A673 (cell line): ENCODE data around the gene SRGAP1. TPM values are rescaled to one million over a fixed set of nuclear protein-coding genes. Genes with fewer than 3 reads are reported as not detected.
"Not testable (repeated sequence)": the region's sequence is repeated elsewhere in the genome, so short reads cannot be mapped to it uniquely, and the experiment has no call there.

Experiments used
- BruUV-seq: library from RNA; stranded (reverse); fragments of 400-500 nt; replicated peaks from 2 replicates; lab custom pipeline; 2021; lab: Mats Ljungman, UMichigan
- CTCF ChIA-PET: fragments of 300-600 bp; sonication (Branson Sonifier 250); formaldehyde crosslinking; loops from one replicate; lab custom pipeline; 2022; ENCODE audit warnings: antibody characterized with exemption; lab: Charles Lee
- POLR2A ChIA-PET: fragments of 300-600 bp; sonication (Branson Sonifier 250); formaldehyde crosslinking; loops from one replicate; lab custom pipeline; 2022; ENCODE audit warnings: antibody characterized with exemption; ENCODE audit not compliant: low non-redundant PET; lab: Charles Lee
- DNase-seq: peaks from one replicate; pipeline ENCODE4 v3.0.0-alpha.2; 2015; ENCODE audit warnings: low spot score
- H3K27ac ChIP-seq: fragments of 200-600 bp; sonication (generic); 2 replicates; pipeline ENCODE4 v1.5.1; 2016; ENCODE audit warnings: mixed run types, low read depth, mild to moderate bottlenecking, mixed read lengths, antibody characterized with exemption, low read length; ENCODE audit not compliant: poor library complexity, severe bottlenecking
- H3K27me3 ChIP-seq: fragments of 200-600 bp; sonication (generic); replicated peaks from 2 replicates; pipeline ENCODE4 v1.6.1; 2017; ENCODE audit warnings: mixed run types, low read depth, mild to moderate bottlenecking, mixed read lengths, antibody characterized with exemption, low read length; ENCODE audit not compliant: insufficient read depth, poor library complexity
- H3K36me3 ChIP-seq: fragments of 200-600 bp; sonication (generic); 2 replicates; pipeline ENCODE4 v1.6.1; 2016; ENCODE audit warnings: mixed run types, mild to moderate bottlenecking, mixed read lengths, antibody characterized with exemption, low read length; ENCODE audit not compliant: insufficient read depth, poor library complexity, severe bottlenecking
- H3K4me1 ChIP-seq: fragments of 200-600 bp; sonication (generic); 2 replicates; pipeline ENCODE4 v1.6.1; 2017; ENCODE audit warnings: mixed run types, mild to moderate bottlenecking, mixed read lengths, antibody characterized with exemption, low read length; ENCODE audit not compliant: insufficient read depth, poor library complexity, severe bottlenecking
- H3K4me3 ChIP-seq: fragments of 200-600 bp; sonication (generic); 2 replicates; pipeline ENCODE4 v1.5.1; 2016; ENCODE audit warnings: low read depth, mixed run types, mild to moderate bottlenecking, mixed read lengths, low read length; ENCODE audit not compliant: poor library complexity, severe bottlenecking
- H3K9me3 ChIP-seq: fragments of 200-600 bp; sonication (generic); 2 replicates; pipeline ENCODE4 v1.6.1; 2016; ENCODE audit warnings: mixed run types, low read depth, mild to moderate bottlenecking, mixed read lengths, antibody characterized with exemption, low read length; ENCODE audit not compliant: poor library complexity, severe bottlenecking
- EZH2 ChIP-seq: fragments of 200-600 bp; sonication (generic); IDR thresholded peaks from 2 replicates; pipeline ENCODE4 v1.6.1; 2017; ENCODE audit warnings: borderline replicate concordance, low read depth, mild to moderate bottlenecking, mixed read lengths, antibody characterized with exemption, low read length; ENCODE audit not compliant: poor library complexity, severe bottlenecking
- intact Hi-C: fragments of 100-400 bp; cut with micrococcal nuclease; formaldehyde crosslinking; loops from one replicate; pipeline ENCODE4 v1.10.0; 2022; ENCODE audit not compliant: unreplicated experiment
- total RNA-seq: library from RNA; stranded (reverse); gene quantifications from 2 replicates; pipeline ENCODE4 v1.2.3, GENCODE V29; 2021
- TF ChIP-seq, protein P1 (sequence below): fragments of 300-800, 200-600 bp; sonication (generic); conservative IDR thresholded peaks from 2 replicates; pipeline ENCODE4 v1.5.1; 2017; ENCODE audit warnings: low read depth, mild to moderate bottlenecking, antibody characterized with exemption, low read length, moderate library complexity, mixed read lengths

SRGAP1 gene
- total RNA-seq, 1 experiment from 2014 or later: 9.7 TPM

DNA sequence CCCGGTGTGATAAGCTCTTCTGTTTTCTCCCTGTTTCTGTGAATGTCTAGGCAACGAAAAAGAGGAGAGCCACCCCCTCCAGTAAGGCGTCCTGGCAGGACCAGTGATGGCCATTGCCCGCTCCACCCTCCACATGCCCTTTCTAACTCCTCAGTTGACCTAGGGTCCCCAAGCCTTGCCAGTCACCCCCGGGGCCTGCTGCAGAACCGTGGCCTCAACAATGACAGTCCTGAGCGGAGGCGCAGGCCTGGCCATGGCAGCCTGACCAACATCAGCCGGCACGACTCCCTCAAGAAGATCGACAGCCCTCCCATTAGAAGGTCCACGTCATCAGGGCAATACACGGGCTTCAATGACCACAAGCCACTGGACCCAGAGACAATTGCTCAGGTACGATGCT is 283.3 kb downstream of the SRGAP1 start:
- Histone ChIP-seq H3K36me3 (no peaks in the 10 kb centered on the region), H3K4me1 (no peaks in the 10 kb centered on the region), H3K27me3 (no peaks in the 10 kb centered on the region), H3K27ac (no peak overlapping the region), H3K4me3 (no peak overlapping the region), H3K9me3 (no peaks in the 10 kb centered on the region)
- BruUV-seq: no TSS peak
- DNase-seq: no peak
- ChIA-PET POLR2A (no interaction called here), CTCF (no interaction called here)
- TF ChIP-seq, protein P1, sequence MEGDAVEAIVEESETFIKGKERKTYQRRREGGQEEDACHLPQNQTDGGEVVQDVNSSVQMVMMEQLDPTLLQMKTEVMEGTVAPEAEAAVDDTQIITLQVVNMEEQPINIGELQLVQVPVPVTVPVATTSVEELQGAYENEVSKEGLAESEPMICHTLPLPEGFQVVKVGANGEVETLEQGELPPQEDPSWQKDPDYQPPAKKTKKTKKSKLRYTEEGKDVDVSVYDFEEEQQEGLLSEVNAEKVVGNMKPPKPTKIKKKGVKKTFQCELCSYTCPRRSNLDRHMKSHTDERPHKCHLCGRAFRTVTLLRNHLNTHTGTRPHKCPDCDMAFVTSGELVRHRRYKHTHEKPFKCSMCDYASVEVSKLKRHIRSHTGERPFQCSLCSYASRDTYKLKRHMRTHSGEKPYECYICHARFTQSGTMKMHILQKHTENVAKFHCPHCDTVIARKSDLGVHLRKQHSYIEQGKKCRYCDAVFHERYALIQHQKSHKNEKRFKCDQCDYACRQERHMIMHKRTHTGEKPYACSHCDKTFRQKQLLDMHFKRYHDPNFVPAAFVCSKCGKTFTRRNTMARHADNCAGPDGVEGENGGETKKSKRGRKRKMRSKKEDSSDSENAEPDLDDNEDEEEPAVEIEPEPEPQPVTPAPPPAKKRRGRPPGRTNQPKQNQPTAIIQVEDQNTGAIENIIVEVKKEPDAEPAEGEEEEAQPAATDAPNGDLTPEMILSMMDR: no peak
- no peak for TF ChIP-seq EZH2
- intact Hi-C loops: no loop called here

DNA sequence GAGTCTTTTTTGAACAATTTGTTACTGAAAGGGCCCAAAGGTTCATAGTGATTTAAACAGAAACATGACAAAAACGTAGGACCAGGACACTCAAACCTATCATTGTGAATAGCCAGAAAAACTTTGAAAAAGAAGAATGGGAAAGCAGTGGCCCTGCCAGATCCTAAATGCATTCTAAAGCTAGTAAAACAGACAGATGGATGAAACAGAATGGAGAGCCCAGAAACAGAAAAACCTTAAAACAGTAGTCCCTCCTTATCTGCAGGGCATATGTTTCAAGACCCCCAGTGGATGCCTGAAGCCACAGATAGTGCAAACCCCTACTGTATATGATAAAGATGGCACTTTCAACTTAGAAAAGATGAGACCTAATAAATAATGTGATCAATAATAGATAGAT is 283.9 kb downstream of the SRGAP1 start:
- H3K4me1 ChIP-seq: no peaks in the 10 kb centered on the region
- no TSS peak for BruUV-seq
- TF ChIP-seq EZH2: no peak
- TF ChIP-seq, protein P1: no peak
- no peaks in the 10 kb centered on the region for H3K27me3 ChIP-seq
- no peak overlapping the region for H3K4me3 ChIP-seq
- H3K36me3 ChIP-seq: no peaks in the 10 kb centered on the region
- no peak overlapping the region for H3K27ac ChIP-seq
- ChIA-PET POLR2A (no interaction called here), CTCF (no interaction called here)
- no peak for DNase-seq
- H3K9me3 ChIP-seq: no peaks in the 10 kb centered on the region
- intact Hi-C loops: no loop called here

- BruUV-seq, H3K4me3 ChIP-seq, H3K4me1 ChIP-seq, H3K36me3 ChIP-seq, H3K27ac ChIP-seq, CTCF ChIA-PET, H3K9me3 ChIP-seq, POLR2A ChIA-PET, DNase-seq, H3K27me3 ChIP-seq, intact Hi-C loops: not testable (repeated sequence)
Observed at GRCh38 chr12:64130476-64130875, 286.0 kb downstream of the SRGAP1 start.

- DNase-seq, CTCF ChIA-PET, H3K4me1 ChIP-seq, POLR2A ChIA-PET, H3K9me3 ChIP-seq, H3K27ac ChIP-seq, intact Hi-C loops, H3K36me3 ChIP-seq, H3K27me3 ChIP-seq, H3K4me3 ChIP-seq, BruUV-seq: not testable (repeated sequence)
Observed at GRCh38 chr12:64131456-64131855, 287.0 kb downstream of the SRGAP1 start.

- H3K4me3 ChIP-seq, BruUV-seq, H3K27me3 ChIP-seq, H3K4me1 ChIP-seq, DNase-seq, H3K36me3 ChIP-seq, CTCF ChIA-PET, H3K27ac ChIP-seq, H3K9me3 ChIP-seq, POLR2A ChIA-PET, intact Hi-C loops: not testable (repeated sequence)
Observed at GRCh38 chr12:64132672-64133071, 288.2 kb downstream of the SRGAP1 start.
